ENCODE data around the gene WFS1. TPM values are rescaled to one million over a fixed set of nuclear protein-coding genes. Genes with fewer than 3 reads are reported as not detected.
A peak's percentile ranks its signal among the peaks of the same experiment; 100 is the strongest.

WFS1 gene
- total RNA-seq, 2 donors from 2014 or later, result 12.1 to 12.7 TPM

DNA sequence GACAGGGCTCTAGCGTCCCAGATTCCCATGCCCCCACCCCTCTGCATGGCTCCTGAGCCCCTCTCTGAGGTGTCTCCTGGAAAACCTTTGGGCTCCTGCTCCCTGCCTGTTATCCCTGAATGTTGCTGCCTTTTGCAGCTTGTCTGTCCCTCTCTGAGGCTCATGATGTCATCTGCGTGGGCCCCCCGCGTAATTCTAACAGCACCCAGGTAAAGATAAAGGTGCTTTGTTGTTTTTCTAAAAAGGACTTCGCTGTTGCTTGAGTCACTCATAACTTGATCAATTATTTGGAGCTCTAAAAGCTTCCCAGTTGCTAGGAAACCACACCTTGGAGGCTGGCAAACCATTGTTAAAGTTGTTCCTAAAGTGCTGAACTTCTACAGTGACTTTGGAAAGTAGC, 36.6 kb downstream of the WFS1 start:
- H3K27me3 ChIP-seq, result peaks cover 15% of the 10 kb centered on the region

GRCh38 chr4:6307230-6307629, 37.6 kb downstream of the WFS1 start:
- intact Hi-C loops (cut with DNase I), result no loop called here
- Histone ChIP-seq H3K9ac (ENCODE audit: low read depth in 2 of 2, low read length in 2 of 2) (no peak overlapping the region), H3K27me3 (peaks cover 15% of the 10 kb centered on the region), H3K36me3 (no peaks in the 10 kb centered on the region), H3K4me1 (no peaks in the 10 kb centered on the region), H3K27ac (no peak overlapping the region), H3K9me3 (no peaks in the 10 kb centered on the region), H3K4me3 (no peak overlapping the region)
- TF ChIP-seq, protein P1, sequence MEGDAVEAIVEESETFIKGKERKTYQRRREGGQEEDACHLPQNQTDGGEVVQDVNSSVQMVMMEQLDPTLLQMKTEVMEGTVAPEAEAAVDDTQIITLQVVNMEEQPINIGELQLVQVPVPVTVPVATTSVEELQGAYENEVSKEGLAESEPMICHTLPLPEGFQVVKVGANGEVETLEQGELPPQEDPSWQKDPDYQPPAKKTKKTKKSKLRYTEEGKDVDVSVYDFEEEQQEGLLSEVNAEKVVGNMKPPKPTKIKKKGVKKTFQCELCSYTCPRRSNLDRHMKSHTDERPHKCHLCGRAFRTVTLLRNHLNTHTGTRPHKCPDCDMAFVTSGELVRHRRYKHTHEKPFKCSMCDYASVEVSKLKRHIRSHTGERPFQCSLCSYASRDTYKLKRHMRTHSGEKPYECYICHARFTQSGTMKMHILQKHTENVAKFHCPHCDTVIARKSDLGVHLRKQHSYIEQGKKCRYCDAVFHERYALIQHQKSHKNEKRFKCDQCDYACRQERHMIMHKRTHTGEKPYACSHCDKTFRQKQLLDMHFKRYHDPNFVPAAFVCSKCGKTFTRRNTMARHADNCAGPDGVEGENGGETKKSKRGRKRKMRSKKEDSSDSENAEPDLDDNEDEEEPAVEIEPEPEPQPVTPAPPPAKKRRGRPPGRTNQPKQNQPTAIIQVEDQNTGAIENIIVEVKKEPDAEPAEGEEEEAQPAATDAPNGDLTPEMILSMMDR (IDR thresholded peaks at IDR 0.05), result no peak
- no peak for DNase-seq

More for the DNA sequence above, 36.6 kb downstream of the WFS1 start:
- no peak for DNase-seq
- no peaks in the 10 kb centered on the region for H3K4me1 ChIP-seq
- H3K27ac ChIP-seq, result no peak overlapping the region
- H3K36me3 ChIP-seq, result no peaks in the 10 kb centered on the region
- H3K4me3 ChIP-seq, result no peak overlapping the region
- no peaks in the 10 kb centered on the region for H3K9me3 ChIP-seq
- TF ChIP-seq, protein P1 (IDR thresholded peaks at IDR 0.05), result no peak
- intact Hi-C loops (cut with DNase I), result no loop called here
- H3K9ac ChIP-seq (ENCODE audit: low read depth in 2 of 2, low read length in 2 of 2), result no peak overlapping the region

DNA sequence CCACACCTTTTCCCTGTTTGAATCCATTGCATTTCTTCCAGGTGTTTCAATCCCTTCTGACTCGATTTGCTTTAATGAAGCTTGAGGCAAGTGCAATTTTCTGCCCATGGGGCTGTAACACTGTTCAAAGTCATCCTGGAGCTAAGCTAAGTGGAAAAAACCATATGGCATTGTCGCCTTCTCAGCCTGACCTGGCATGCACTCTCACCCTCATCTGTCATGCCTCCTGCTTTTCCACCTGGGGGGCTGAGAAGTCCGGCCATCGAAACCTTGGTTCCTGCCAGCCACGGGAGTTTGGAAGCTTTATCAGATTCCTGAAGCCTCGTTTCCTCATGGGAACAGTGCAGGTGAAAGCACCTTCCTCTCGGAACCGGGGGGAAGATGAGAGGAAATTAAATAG, 38.2 kb downstream of the WFS1 start:
- Histone ChIP-seq H3K4me3 (no peak overlapping the region), H3K9me3 (no peaks in the 10 kb centered on the region), H3K27ac (no peak overlapping the region), H3K9ac (ENCODE audit: low read depth in 2 of 2, low read length in 2 of 2) (no peak overlapping the region), H3K36me3 (no peaks in the 10 kb centered on the region), H3K4me1 (no peaks in the 10 kb centered on the region), H3K27me3 (peaks cover 15% of the 10 kb centered on the region)
- DNase-seq, result no peak
- TF ChIP-seq, protein P1 (IDR thresholded peaks at IDR 0.05), result no peak
- intact Hi-C loops (cut with DNase I), result no loop called here

DNA sequence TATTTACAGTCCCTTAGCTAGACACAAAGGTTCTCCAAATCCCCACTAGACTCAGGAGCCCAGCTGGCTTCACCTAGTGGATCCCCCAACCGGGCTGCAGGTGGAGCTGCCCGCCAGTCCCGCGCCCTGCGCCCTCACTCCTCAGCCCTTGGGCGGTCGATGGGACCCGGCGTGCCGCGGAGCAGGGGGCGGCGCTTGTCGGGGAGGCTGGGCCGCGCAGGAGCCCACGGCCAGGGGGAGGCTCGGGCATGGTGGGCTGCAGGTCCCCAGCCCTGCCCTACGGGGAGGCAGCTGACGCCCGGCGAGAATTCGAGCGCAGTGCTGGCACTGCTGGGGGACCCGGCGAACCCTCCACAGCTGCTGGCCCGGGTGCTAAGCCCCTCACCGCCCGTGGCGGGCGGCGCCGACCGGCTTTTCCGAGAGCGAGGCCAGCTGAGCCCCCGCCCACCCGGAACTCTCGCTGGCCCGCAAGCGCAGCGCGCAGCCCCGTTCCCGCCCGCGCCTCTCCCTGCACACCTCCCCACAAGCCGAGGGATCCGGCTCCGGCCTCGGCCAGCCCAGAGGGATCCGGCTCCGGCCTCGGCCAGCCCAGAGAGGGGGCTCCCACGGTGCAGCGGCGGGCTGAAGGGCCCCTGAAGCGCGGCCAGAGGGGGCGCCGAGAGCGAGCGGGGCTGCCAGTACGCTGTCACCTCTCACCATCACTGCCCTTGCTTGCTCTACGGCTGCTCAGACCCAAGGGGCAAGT, 39.4 kb downstream of the WFS1 start:
- Histone ChIP-seq H3K36me3 (no peaks in the 10 kb centered on the region), H3K27me3 (peaks cover 15% of the 10 kb centered on the region), H3K9me3 (no peaks in the 10 kb centered on the region), H3K27ac (no peak overlapping the region), H3K9ac (ENCODE audit: low read depth in 2 of 2, low read length in 2 of 2) (no peak overlapping the region), H3K4me3 (peak overlapping the region; percentile 22), H3K4me1 (no peaks in the 10 kb centered on the region)
- DNase-seq, result no peak
- TF ChIP-seq, protein P1 (IDR thresholded peaks at IDR 0.05), result no peak
- intact Hi-C loops (cut with DNase I), result no loop called here

DNA sequence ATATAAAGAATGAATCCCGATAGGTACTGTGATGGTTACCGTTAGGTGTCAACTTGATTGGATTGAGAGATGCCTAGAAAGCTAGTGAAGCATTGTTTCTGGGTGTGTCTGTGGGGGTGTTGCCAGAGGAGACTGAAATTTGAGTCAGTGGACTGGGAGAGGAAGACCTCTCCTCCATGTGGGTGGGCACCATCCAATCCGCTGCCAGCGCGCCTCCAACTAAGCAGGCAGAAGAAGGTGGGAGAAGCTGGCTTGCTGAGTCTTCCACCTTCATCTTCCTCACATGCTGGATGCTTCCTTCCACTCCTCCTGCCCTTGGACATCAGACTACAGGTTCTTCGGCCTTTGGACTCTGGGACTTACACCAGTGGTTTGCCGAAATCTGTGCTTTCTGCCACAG, 40.1 kb downstream of the WFS1 start:
- DNase-seq, result no peak
- no peak overlapping the region for H3K27ac ChIP-seq
- H3K4me3 ChIP-seq, result no peak overlapping the region
- TF ChIP-seq, protein P1 (IDR thresholded peaks at IDR 0.05), result no peak
- peaks cover 15% of the 10 kb centered on the region for H3K27me3 ChIP-seq
- intact Hi-C loops (cut with DNase I), result no loop called here
- no peaks in the 10 kb centered on the region for H3K36me3 ChIP-seq
- no peaks in the 10 kb centered on the region for H3K9me3 ChIP-seq
- H3K4me1 ChIP-seq, result no peaks in the 10 kb centered on the region
- no peak overlapping the region for H3K9ac ChIP-seq (ENCODE audit: low read depth in 2 of 2, low read length in 2 of 2)
